Activated CD8-positive, alpha-beta T cell treated with anti-CD3 and anti-CD28 coated beads for 36 hours (primary cell): ENCODE data around the gene TOLLIP. TPM values are rescaled to one million over a fixed set of nuclear protein-coding genes. Genes with fewer than 3 reads are reported as not detected.

Experiments
- ATAC-seq: fragments of 200-7000 bp; cut with Tn5 transposase; one replicate; pipeline ENCODE4 v1.10.0; 2021; ENCODE audit warnings: mild to moderate bottlenecking, moderate library complexity
- CTCF ChIA-PET: fragments of 350-600 bp; sonication (Branson Sonifier 250); formaldehyde crosslinking; loops from one replicate; lab custom pipeline; 2021; ENCODE audit warnings: antibody characterized with exemption; lab: Charles Lee
- POLR2A ChIA-PET: fragments of 350-600 bp; sonication (Branson Sonifier 250); formaldehyde crosslinking; loops from one replicate; lab custom pipeline; 2021; ENCODE audit warnings: antibody characterized with exemption; lab: Charles Lee
- DNase-seq: peaks from one replicate; pipeline ENCODE4 v3.0.0-alpha.2; 2020
- H3K27ac Mint-ChIP-seq: one replicate; pipeline ENCODE4 v1.8.0; 2021; ENCODE audit warnings: mild to moderate bottlenecking, mixed read lengths
- H3K27me3 Mint-ChIP-seq: one replicate; pipeline ENCODE4 v1.8.0; 2021; ENCODE audit warnings: mixed read lengths
- H3K36me3 Mint-ChIP-seq: one replicate; pipeline ENCODE4 v1.8.0; 2021; ENCODE audit warnings: low read depth, mixed read lengths
- H3K4me1 Mint-ChIP-seq: one replicate; pipeline ENCODE4 v1.8.0; 2021; ENCODE audit warnings: low read depth, mixed read lengths
- H3K4me3 Mint-ChIP-seq: one replicate; pipeline ENCODE4 v1.8.0; 2021; ENCODE audit warnings: mild to moderate bottlenecking, moderate library complexity, mixed read lengths
- H3K9me3 Mint-ChIP-seq: one replicate; pipeline ENCODE4 v1.8.0; 2021; ENCODE audit warnings: mixed read lengths
- intact Hi-C: fragments of 100-400 bp; cut with micrococcal nuclease; formaldehyde crosslinking; loops from one replicate; pipeline ENCODE4 v1.10.0; 2022
- total RNA-seq, 2 experiments: library from RNA; stranded (reverse); gene quantifications; one replicate each; pipeline ENCODE4 v1.2.3, GENCODE V29; 2021
- TF ChIP-seq, protein P1 (sequence below): fragments of 200-600 bp; IDR thresholded peaks from one replicate; pipeline ENCODE4 v1.8.0; 2022; ENCODE audit warnings: antibody characterized with exemption, mild to moderate bottlenecking

The TOLLIP gene
- total RNA-seq, 2 experiments from 2014 or later, result 32.4 to 33.1 TPM

GRCh38 chr11:1279674-1280055 is 29.8 kb downstream of the TOLLIP start:
- Mint-ChIP-seq H3K4me3 (no peak overlapping the region), H3K27ac (no peak overlapping the region), H3K27me3 (no peaks in the 10 kb centered on the region), H3K9me3 (no peaks in the 10 kb centered on the region), H3K4me1 (no peaks in the 10 kb centered on the region), H3K36me3 (peaks cover 13% of the 10 kb centered on the region)
- intact Hi-C loops, result no loop called here
- DNase-seq, result no peak
- no peak for ATAC-seq
- ChIA-PET POLR2A (interaction anchor here (1.5 kb wide), 1 partner anchor 30 kb away, joined by 4 read pairs; the partner anchor contains the start of gene TOLLIP), CTCF (no interaction called here)
- TF ChIP-seq, protein P1, sequence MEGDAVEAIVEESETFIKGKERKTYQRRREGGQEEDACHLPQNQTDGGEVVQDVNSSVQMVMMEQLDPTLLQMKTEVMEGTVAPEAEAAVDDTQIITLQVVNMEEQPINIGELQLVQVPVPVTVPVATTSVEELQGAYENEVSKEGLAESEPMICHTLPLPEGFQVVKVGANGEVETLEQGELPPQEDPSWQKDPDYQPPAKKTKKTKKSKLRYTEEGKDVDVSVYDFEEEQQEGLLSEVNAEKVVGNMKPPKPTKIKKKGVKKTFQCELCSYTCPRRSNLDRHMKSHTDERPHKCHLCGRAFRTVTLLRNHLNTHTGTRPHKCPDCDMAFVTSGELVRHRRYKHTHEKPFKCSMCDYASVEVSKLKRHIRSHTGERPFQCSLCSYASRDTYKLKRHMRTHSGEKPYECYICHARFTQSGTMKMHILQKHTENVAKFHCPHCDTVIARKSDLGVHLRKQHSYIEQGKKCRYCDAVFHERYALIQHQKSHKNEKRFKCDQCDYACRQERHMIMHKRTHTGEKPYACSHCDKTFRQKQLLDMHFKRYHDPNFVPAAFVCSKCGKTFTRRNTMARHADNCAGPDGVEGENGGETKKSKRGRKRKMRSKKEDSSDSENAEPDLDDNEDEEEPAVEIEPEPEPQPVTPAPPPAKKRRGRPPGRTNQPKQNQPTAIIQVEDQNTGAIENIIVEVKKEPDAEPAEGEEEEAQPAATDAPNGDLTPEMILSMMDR, result no peak

- ChIA-PET CTCF (no interaction called here), POLR2A (no interaction called here)
- H3K4me1 Mint-ChIP-seq, result no peaks in the 10 kb centered on the region
- DNase-seq (no peak), ATAC-seq (no peak)
- H3K9me3 Mint-ChIP-seq, result no peaks in the 10 kb centered on the region
- no peaks in the 10 kb centered on the region for H3K27me3 Mint-ChIP-seq
- H3K36me3 Mint-ChIP-seq, result peaks cover 13% of the 10 kb centered on the region
- no peak overlapping the region for H3K27ac Mint-ChIP-seq
- H3K4me3 Mint-ChIP-seq, result no peak overlapping the region
- TF ChIP-seq, protein P1, result no peak
- intact Hi-C loops, result no loop called here
These were observed 30.4 kb downstream of the TOLLIP start for GRCh38 chr11:1278766-1279673.

DNA sequence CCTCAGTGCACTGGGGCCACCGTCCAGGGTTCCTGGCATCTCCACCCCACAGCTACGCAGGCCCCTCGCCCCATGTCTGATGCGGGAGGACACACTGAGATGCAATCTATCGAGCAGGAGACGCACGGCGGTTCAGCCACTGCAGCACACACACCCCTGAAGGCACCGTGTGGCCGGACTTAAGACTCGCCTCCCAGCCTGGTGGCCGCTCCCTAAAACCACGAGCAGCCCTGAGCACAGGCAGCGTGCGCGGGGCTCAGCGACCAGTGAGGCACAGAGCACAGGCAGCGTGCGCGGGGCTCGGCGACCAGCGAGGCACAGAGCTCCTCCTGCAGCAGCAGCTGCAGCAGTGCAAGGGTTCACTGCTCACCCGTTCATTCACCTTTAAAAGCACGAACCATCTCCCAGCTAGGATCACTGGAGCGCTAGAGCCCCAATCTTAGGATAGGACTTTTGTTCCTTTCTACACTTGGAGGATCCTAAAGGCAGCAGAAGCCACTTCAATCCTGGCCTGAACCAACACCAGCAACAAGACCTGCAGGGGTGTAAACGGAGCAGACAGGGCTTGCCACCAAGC is 31.4 kb downstream of the TOLLIP start:
- intact Hi-C loops, result no loop called here
- TF ChIP-seq, protein P1, result no peak
- Mint-ChIP-seq H3K27me3 (no peaks in the 10 kb centered on the region), H3K4me1 (no peaks in the 10 kb centered on the region), H3K36me3 (peaks cover 13% of the 10 kb centered on the region), H3K9me3 (no peaks in the 10 kb centered on the region), H3K27ac (no peak overlapping the region), H3K4me3 (no peak overlapping the region)
- ChIA-PET POLR2A (no interaction called here), CTCF (no interaction called here)
- DNase-seq, result no peak
- no peak for ATAC-seq

DNA sequence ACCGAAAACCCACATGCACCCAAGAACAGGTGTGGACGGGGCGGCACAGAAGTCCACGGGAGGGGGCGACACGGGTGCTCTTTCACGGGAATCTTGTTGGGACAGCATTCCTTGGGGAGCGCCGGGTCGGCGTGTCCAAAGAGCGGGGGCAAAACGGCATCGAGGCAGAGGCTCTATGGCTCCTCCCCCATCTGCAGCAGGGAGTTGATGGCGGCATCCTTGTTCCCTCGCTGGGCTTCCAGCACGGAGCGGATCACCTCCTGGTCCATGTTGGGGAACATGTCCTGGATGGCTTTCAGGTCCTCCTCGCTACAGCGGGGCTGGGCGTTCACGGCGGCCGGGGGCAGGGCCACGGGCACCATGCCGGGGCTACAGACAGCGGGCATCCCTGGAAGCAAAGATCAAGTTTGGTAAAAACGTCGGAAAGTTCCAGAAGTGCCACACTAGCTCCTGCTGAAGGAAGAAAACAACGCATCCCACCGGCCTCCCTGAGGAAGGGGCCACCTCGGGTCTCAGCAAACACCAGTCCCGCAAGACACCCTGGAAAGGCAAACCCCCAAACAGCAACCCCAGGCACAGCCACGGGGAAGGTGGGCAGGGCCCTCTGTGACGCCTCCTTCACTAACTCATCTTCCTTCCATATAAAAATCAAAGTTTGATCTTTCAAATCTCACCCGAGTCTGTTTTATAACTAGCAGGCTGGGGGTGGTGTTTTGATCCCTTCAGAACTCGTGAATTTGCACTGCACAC is 32.4 kb downstream of the TOLLIP start:
- CTCF ChIA-PET, result interaction anchor here (1.2 kb wide), 1 partner anchor 14 kb away, joined by 3 read pairs; no protein-coding TSS in a partner anchor
- TF ChIP-seq, protein P1, result no peak

More for the DNA sequence above, 32.4 kb downstream of the TOLLIP start:
- intact Hi-C loops, result no loop called here
- POLR2A ChIA-PET, result no interaction called here
- no peak for ATAC-seq
- no peak for DNase-seq
- H3K4me1 Mint-ChIP-seq, result no peaks in the 10 kb centered on the region
- no peaks in the 10 kb centered on the region for H3K27me3 Mint-ChIP-seq
- H3K36me3 Mint-ChIP-seq, result peaks cover 13% of the 10 kb centered on the region
- H3K4me3 Mint-ChIP-seq, result no peak overlapping the region
- H3K27ac Mint-ChIP-seq, result no peak overlapping the region
- H3K9me3 Mint-ChIP-seq, result no peaks in the 10 kb centered on the region
